Stimulated activated CD8-positive, alpha-beta memory T cell treated with anti-CD3 and anti-CD28 coated beads, Interleukin-7, amount 100 ng/mL, for 1 hour (primary cell): ENCODE data around the gene TRRAP.

ENCODE experiments used
- DNase-seq, 2 donors: peaks; one replicate each; pipeline ENCODE4 v3.0.0-alpha.2; 2020; ENCODE audit warnings: low read depth in 2 of 2

The TRRAP gene

DNA sequence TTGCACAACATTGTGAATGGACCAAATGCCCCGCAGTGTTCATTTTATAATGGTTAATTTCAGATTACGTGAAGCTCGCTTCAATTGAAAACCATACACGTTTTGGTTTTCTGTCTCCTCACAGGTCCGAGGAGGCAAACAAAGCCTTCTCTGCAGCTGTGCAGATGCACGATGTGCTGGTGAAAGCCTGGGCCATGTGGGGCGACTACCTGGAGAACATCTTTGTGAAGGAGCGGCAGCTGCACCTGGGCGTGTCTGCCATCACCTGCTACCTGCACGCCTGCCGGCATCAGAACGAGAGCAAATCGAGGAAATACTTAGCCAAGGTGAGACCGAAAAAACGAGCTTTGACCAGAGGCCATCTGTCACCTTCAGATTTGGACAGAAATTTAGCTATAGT, 110.3 kb downstream of the TRRAP start:
- no peak for DNase-seq

DNA sequence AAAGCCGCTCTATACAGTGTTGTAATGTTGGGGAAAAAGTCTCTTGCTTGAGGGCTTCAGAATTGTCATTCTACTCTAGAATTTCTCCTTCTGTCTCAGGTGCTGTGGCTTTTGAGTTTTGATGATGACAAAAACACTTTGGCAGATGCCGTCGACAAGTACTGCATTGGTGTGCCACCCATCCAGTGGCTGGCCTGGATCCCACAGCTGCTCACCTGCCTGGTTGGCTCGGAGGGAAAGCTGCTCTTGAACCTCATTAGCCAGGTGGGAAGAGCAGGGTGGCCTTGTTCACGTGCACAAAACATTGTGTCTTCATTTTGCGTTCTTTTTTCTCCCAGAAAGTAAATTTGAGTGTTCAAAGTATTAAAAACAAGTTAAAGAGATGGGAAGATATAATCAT, 112.0 kb downstream of the TRRAP start:
- no peak for DNase-seq

DNA sequence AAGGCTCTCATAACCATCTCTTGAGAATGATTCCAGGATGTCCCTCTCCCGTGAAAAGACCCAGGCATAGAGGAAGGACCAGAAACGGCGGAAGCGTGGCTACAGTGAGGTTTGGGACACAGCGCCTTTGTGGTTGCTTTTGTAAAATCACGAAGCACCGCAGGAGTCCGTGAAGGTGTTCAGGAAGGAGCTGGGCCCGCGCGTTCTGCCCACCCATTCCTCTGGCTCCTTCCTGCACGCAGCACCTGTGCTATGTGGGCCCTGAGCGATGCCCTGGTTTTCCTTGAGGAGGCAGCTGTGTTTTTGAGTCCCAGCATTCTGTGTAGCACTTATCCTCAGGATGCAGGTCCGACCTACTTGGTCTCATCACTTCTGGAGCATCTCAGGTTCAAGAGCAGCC, 112.8 kb downstream of the TRRAP start:
- DNase-seq: no peak

- no peak for DNase-seq
Observed at GRCh38 chr7:98992076-98992475, 113.7 kb downstream of the TRRAP start.

DNA sequence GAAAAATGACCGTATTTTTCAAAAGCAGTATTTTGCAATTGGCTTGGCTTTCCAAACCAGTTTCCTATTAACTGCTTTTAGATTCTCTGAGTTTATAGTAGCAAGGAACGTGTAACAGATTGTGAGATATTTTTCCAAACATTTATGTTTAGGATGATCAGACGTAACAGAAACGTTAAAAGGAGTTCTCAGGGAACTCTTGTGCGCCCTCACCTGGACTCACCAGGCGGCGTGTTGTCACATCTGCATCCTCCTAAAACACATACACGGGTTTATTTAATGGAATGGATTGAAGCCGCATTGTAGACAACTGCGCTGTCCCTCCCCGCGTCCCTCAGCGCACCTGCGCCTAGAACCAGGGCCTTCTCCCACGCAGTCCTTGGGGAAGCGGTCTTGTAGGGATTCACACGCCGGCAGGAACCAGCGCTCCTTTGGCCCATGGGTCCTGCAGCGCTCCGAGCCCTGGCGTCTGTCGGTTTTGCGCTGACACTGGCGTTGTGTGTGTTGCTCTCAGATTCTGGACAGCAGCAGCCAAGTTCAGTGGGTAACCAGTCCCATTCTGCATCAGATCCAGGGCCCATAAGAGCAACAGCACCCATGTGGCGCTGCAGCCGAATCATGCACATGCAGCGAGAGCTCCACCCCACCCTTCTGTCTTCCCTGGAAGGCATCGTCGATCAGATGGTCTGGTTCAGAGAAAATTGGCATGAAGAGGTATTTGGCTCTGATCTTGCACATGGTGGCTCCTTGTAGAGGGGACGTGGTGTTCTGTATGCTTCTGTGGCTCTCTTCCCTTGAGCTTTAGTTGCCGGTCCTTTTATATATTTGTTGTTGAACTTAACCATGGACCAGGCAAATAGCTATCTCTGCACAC, 114.9 kb downstream of the TRRAP start:
- no peak for DNase-seq

- no peak for DNase-seq
Observed at GRCh38 chr7:98994046-98994944, 116.0 kb downstream of the TRRAP start.

DNA sequence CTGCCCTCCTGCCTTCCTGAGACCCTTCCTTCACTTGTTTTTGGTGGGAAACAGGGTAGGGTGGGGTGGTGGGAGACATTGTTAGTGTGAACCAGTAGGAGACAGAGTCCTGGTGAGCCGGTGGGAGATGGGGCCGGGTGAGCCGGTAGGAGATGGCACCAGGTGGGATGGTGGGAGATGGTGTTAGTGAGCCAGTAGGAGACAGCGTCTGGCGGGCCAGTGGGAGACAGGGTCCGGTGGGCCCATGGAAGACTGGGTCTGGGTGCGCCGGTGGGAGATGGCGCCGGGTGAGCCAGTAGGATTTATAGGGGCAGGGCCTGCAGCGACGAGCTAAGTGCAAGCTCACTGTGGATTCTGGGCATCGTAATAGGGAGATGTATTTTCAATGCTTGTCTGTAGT, 116.8 kb downstream of the TRRAP start:
- DNase-seq: no peak

DNA sequence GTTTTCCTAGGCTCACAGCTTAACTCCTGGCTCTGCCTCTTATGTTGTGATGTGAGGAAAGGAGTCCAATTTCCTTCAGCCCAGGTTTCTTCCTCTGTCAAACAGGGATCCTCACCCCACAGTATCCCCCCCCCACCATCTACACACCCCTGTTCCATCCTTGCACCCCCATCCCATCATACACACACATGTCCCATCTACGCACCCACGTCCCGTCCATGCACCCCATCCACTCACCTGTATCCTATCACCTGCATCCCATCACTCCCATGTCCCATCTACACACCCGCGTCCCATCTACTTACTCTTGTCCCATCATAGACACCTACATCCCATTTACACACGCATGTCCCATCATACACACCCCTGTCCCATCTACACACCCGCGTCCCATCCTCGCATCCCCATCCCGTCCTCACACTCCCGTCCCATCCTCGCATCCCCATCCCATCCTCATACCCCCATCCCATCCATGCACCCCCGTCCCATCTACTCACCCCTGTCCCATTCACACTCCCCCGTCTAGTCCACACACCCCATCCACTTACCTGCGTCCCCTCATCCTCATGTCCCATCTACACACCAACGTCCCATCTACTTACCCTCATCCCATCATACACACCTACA, 117.3 kb downstream of the TRRAP start:
- no peak for DNase-seq

DNA sequence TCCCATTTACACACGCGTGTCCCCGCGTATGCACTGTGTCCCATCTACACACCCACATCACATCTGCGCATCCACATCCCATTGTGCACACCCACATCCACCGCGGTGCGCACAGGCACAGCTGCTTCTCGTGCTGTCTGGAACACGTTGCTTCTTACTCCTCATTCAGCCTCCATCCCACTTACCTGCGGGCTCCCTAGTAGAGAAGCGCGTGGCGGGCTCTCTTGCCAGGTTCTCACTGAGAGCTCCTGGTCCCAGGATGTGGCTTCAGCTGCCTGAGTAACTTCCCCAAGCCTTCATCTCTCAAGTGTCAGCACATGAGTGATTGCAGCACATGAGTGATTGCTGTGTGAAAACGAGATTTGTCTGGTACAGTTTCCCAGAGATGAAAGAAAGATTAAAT, 117.8 kb downstream of the TRRAP start:
- no peak for DNase-seq

DNA sequence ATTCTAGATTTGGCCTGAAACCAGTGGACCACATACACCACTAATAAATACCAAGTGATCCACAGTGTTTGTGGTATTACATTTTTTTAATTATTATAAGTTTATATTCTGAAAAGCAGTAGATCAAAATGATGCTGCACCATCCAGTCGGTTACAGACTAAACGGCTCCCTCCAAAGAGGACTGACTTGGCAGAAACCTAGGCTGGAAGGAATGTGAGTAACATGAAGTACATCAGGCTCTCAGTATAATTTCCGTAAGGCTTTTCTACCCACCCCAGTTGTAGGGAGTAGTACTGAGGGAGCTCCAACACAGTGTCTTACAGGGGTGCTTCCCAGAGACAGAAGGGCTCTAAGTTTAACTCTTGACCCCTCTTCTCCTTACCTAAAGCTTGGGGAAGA, 119.5 kb downstream of the TRRAP start:
- no peak for DNase-seq

DNA sequence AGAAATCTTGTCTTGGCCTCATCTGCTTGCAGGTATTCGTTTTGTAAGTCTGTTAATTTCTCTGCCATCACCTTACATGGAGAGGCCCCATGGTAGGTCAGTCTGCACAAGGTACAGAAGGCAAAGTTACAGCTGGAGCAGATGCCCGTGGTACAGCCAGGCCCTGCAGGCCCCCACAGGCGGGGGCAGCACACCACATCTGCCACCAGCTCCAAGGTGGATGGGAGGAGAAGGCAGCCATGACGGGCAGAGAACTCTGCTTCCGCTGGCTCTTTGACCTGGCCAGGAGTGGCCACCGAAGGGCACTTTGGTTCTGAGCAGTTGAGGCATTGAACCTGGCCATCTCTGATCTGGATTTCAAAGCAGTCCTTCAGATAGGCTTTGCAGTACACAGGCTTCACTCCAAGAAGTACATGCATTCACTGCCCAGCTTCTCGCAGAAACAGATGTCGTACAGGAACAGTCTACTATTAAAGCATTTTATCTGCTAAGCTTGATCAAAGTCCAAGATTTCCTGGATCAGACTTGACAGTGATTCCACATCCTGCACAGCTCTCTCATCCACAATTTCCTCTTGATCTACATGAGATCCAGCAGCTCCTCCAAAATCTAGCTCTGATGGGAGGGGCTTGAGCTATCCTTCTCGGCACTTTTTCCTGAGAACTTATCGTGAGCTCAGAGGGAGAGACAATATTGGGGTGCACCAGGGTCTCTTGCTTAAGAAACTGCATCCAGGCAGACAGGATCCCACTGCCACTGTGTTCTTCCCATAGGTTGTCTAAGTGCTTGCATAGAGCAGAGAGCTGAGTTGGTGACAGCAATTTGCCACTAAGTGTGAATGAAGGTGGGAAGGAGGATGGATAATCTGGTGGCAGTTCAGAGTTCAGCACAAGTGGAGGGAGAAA, 120.7 kb downstream of the TRRAP start:
- DNase-seq: no peak

DNA sequence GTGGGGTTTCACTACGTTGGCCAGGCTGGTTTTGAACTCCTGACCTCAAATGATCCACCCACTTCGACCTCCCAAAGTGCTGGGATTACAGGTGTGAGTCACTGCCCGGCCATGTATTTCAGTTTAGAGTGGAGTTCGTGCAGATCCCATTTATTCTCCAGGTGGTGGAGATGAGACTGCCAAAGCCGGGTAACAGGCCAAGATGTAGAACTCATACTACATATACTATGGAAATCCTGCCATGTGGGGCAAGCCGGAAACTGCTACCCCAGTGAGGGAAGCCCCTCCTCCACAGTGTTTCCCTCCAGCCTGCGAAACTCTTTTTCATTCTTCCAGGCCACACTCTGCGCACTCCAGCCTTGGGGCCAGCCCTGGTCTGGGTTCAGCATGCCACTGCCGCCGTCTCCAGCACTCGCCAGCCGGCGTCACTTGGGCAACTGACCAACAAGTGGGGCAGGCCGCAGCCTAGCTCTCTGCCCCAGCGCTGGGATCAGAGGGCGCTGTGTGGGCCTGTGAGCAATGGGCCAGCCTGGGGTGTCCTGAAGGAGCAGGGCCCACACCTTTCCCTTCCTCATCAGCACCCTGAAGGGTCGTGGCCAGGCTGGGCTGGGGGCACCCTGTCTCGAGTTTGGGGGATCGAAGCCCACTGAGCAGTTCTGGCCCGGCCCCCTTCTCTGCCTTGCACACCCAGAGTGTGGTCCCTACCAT, 122.0 kb downstream of the TRRAP start:
- no peak for DNase-seq

- DNase-seq: no peak
Observed at GRCh38 chr7:99000904-99001465, 122.7 kb downstream of the TRRAP start.

GRCh38 chr7:99001482-99002147, 123.3 kb downstream of the TRRAP start:
- no peak for DNase-seq

GRCh38 chr7:99002148-99002826, 124.0 kb downstream of the TRRAP start:
- no peak for DNase-seq

DNA sequence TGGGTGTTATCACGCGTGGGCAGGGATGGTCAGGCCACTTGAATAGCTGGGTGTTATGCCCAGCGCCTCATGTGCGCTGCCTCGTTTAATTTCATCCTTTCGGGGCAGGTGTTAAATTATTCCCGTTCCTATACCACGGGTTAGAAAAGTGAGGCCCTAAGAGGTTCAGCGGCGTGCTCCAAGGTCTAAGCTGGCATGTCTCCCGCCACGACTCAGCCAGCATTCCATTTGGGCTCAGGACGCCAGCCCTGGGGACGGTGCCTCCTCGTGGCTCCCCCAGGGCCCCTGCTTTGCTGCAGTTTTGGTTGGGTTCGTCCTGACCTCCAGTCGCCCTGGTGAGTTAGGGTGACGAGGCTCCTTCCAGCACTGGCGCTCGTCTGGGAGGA, 124.5 kb downstream of the TRRAP start:
- DNase-seq: no peak

GRCh38 chr7:99003419-99003818, 125.1 kb downstream of the TRRAP start:
- DNase-seq: no peak

DNA sequence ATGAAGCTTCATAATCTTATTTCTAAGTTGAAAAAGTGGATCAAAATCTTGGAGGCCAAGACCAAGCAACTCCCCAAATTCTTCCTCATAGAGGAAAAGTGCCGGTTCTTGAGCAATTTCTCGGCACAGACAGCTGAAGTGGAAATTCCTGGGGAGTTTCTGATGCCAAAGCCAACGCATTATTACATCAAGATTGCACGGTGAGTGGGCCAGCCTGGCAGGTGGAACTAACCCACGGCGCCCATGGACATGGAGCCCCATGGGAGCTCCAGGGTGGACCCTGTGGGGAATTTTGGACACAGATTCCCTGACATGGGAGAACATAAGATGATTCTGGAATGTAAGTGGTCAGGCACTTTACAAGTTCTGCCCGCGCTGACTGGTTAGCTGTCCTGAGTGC, 125.9 kb downstream of the TRRAP start:
- DNase-seq: no peak

DNA sequence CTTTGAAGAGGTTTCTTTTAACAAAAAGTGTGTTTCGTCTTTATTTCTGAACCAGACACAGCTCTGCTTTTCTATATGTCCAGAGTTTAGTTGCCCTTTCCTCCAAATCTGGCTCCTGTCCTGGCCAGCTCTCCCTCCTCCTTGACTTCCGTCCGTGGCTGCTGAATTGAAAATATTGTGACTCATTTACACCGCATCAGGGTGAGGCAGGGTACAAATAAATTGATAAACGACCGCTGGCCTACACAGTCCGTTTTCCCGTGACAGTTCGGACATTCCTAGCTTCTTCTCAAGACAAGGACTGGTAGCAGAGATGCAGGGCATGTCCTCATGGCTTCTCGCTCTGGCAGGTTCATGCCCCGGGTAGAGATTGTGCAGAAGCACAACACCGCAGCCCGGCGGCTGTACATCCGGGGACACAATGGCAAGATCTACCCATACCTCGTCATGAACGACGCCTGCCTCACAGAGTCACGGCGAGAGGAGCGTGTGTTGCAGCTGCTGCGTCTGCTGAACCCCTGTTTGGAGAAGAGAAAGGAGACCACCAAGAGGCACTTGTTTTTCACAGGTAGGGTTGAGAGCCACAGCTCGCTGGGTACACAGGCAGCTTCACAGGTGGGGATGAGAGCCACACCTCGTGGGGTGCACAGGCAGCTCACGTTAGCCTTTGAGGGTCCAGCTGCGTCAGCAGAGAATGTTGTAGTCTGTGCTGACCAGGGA, 126.6 kb downstream of the TRRAP start:
- DNase-seq: no peak
